ENCODE data around the gene TMEM132E. TPM values are rescaled to one million over a fixed set of nuclear protein-coding genes. Genes with fewer than 3 reads are reported as not detected.

TMEM132E gene
- total and polyA plus RNA-seq, 2 of the 8 experiments (the other 6 are each of a cell fraction or from before 2014, with no cell fraction given): 0.45 to 0.60 TPM

DNA sequence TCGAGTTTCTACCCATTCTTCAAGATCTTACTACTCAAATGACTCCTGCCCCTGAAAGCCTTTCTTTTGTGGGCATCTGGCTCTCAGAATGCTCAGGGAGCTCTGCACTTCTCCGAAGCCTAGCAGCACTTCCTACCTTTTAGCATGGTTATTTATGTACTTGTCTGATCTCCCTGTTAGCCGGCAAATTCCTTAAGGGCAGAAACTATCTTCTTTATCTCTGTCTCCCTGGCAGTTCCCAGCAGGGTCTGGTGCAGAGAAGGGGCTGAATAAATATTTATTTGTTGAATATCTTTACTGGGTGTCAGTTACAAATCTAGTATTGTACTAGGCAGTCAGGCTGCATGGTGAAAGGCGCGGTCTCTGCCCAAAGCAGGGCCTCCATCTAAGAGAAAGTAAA, 30.7 kb downstream of the TMEM132E start (continued):
- TF ChIP-seq RNF2 (IDR thresholded peaks at IDR 0.05; ENCODE audit: borderline replicate concordance, low read depth, low read length, missing control alignments, poor library complexity, severe bottlenecking): no peak

Data from H1 (cell line).